ENCODE measurements around the gene FXYD6. TPM values are rescaled to one million over a fixed set of nuclear protein-coding genes. Genes with fewer than 3 reads are reported as not detected.

FXYD6 gene
- total and polyA plus RNA-seq, 9 of the 15 experiments (the other 6 are each of a cell fraction or from before 2014, with no cell fraction given), result 0.07 to 0.35 TPM; not detected in 7

DNA sequence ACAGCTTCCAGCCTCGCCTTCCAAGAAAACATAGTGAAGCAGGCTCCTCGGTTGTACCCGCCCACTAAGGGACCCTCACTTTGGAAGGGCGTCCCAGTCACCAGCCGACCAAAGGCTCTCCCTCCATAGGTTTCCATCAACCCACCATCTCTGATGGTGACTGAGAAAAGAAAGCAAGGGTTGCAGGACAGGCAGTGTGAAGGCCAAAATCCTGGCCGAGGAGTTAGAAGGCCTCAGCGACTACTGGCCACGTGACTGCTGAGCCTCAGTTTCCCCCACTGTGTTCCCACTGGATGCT lies 2.7 kb downstream of the FXYD6 start:
- H3K4me1 ChIP-seq (replicated peaks in 1 of 2; ENCODE audit: control insufficient read depth in 2 of 2, insufficient read depth in 2 of 2, low read length in 2 of 2), result peaks cover 0 to 11% of the 10 kb centered on the region in 2 experiments; a peak in 2 of 5 replicates
- no peaks in the 10 kb centered on the region for H3K9me3 ChIP-seq (replicated peaks; ENCODE audit: control insufficient read depth, insufficient read depth, low read depth, low read length)
- intact Hi-C loops (cut with micrococcal nuclease), result no loop called here
- CTCF ChIA-PET (ENCODE audit: low intra/inter-chr PET ratio), result no interaction called here
- ATAC-seq (no peak), DNase-seq (ENCODE audit: extremely low read depth in 1 of 4, low spot score in 3 of 4) (no peak), FAIRE-seq (no peak)
- peaks cover 13% of the 10 kb centered on the region for H4K20me1 ChIP-seq (replicated peaks; ENCODE audit: control insufficient read depth, insufficient read depth, low read length)
- POLR2A ChIA-PET, result no interaction called here
- BruUV-seq (replicated peaks), result no TSS peak
- 2% methylated on average over 8 of the region's 8 CpGs for WGBS (ENCODE audit: insufficient coverage, low coverage, missing lambda C conversion rate)
- H3K9ac ChIP-seq (ENCODE audit: insufficient read depth in 1 of 2, low read depth in 2 of 2, low read length in 2 of 2), result no peak overlapping the region
- no peak overlapping the region for H3K4me2 ChIP-seq (ENCODE audit: insufficient read depth, low read length)
- H3K27ac ChIP-seq (ENCODE audit: extremely low read depth, low read depth, low read length), result no peak overlapping the region
- in situ Hi-C loops (cut with MboI), result no loop called here
- TF ChIP-seq, protein P1, sequence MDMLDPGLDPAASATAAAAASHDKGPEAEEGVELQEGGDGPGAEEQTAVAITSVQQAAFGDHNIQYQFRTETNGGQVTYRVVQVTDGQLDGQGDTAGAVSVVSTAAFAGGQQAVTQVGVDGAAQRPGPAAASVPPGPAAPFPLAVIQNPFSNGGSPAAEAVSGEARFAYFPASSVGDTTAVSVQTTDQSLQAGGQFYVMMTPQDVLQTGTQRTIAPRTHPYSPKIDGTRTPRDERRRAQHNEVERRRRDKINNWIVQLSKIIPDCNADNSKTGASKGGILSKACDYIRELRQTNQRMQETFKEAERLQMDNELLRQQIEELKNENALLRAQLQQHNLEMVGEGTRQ (CRISPR knock-in tag; IDR thresholded peaks at IDR 0.05), result 0 out of 2 replicates have a peak, but pooled peaks have one; percentile 14
- no peak for TF ChIP-seq TCFL5 (CRISPR knock-in tag; conservative IDR thresholded peaks at IDR 0.05)
- H3K27me3 ChIP-seq (ENCODE audit: control insufficient read depth in 2 of 2, insufficient read depth in 2 of 2, low read length in 2 of 2), result peaks cover 66 to 97% of the 10 kb centered on the region in 2 experiments
- H3K36me3 ChIP-seq (ENCODE audit: control insufficient read depth, insufficient read depth, low read length), result no peaks in the 10 kb centered on the region
- no peaks in the 10 kb centered on the region for H3K9me1 ChIP-seq (ENCODE audit: control insufficient read depth, insufficient read depth, low read length)
- no peak overlapping the region for H2AFZ ChIP-seq (ENCODE audit: low read depth, low read length)
- H3K4me3 ChIP-seq, result no peak overlapping the region
- H3K79me2 ChIP-seq (ENCODE audit: control insufficient read depth, insufficient read depth, low read length), result no peaks in the 10 kb centered on the region

DNA sequence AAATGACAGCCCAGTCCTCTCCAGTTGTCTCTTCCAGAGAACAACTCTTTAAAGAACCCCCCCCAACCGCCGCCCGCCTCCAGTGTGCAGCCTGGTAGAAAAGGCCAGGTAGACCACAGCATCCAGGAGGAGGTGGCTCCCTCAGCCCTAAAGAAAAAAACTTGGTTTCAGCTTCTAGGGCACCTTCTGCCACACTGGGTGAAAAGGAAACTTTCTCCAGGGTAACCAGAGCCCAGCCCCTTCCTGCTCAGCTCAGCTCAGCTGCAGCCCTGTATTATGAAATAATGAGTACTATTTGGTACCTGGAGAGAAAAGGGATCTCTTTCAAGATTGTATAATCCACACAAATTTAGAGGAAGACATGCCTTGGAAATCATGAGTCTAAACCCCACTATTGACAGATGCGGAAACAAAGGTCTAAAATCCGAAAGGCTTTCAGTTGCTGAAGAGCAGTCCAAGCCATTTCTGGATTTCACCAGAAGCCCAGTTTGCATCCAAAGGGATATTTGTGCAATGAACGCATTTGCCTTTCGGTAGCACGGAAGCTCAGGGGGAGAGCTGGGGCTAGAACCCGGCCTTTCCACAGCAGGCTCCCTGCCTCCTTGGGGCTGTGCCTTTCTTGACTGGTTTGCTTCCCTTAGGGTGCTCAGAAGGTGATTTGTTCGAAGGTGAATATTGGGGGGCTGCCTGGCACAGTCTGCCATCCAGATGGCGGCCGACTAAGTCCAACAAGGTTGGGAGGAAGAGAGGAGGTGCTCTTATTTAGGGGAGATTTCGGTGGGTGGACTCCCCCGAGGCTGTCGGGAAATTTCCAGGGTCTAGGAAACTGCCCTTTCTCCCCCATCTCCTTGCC lies 3.3 kb downstream of the FXYD6 start:
- no peak overlapping the region for H3K27ac ChIP-seq (ENCODE audit: extremely low read depth, low read depth, low read length)
- H3K4me2 ChIP-seq (ENCODE audit: insufficient read depth, low read length), result no peak overlapping the region
- H3K4me1 ChIP-seq (replicated peaks in 1 of 2; ENCODE audit: control insufficient read depth in 2 of 2, insufficient read depth in 2 of 2, low read length in 2 of 2), result peaks cover 0 to 11% of the 10 kb centered on the region in 2 experiments; a peak in 2 of 5 replicates
- no peaks in the 10 kb centered on the region for H3K9me3 ChIP-seq (replicated peaks; ENCODE audit: control insufficient read depth, insufficient read depth, low read depth, low read length)
- H3K9me1 ChIP-seq (ENCODE audit: control insufficient read depth, insufficient read depth, low read length), result no peaks in the 10 kb centered on the region
- ATAC-seq, result no peak
- TF ChIP-seq HMG20A (CRISPR knock-in tag; conservative IDR thresholded peaks at IDR 0.05), result no peak
- no peak for TF ChIP-seq POLR2B (IDR thresholded peaks at IDR 0.05; ENCODE audit: low read depth, partially characterized antibody)
- TF ChIP-seq CTBP1 (IDR thresholded peaks at IDR 0.05; ENCODE audit: borderline replicate concordance), result no peak
- TF ChIP-seq FOSL1 (tag; conservative IDR thresholded peaks at IDR 0.05), result no peak
- TF ChIP-seq BRD4 (IDR thresholded peaks at IDR 0.05), result no peak
- TF ChIP-seq TAL1 (IDR thresholded peaks at IDR 0.05), result no peak
- no peak for TF ChIP-seq NCOA6 (IDR thresholded peaks at IDR 0.05)
- TF ChIP-seq CREBBP (IDR thresholded peaks at IDR 0.05; ENCODE audit: low read depth, low read length), result no peak
- peaks cover 13% of the 10 kb centered on the region for H4K20me1 ChIP-seq (replicated peaks; ENCODE audit: control insufficient read depth, insufficient read depth, low read length)
- no peak overlapping the region for H3K9ac ChIP-seq (ENCODE audit: insufficient read depth in 1 of 2, low read depth in 2 of 2, low read length in 2 of 2)
- no peak overlapping the region for H2AFZ ChIP-seq (ENCODE audit: low read depth, low read length)
- ChIA-PET CTCF (ENCODE audit: low intra/inter-chr PET ratio) (no interaction called here), POLR2A (interaction anchor here (1.2 kb wide), 1 partner anchor 9 kb away, joined by 4 read pairs; no protein-coding TSS in a partner anchor)
- no peak for DNase-seq (ENCODE audit: extremely low read depth in 1 of 4, low spot score in 3 of 4)
- in situ Hi-C loops (cut with MboI) (no loop called here), intact Hi-C loops (cut with micrococcal nuclease) (no loop called here)
- peaks cover 63 to 97% of the 10 kb centered on the region in 2 experiments for H3K27me3 ChIP-seq (ENCODE audit: control insufficient read depth in 2 of 2, insufficient read depth in 2 of 2, low read length in 2 of 2)
- H3K4me3 ChIP-seq, result no peak overlapping the region
- BruUV-seq (replicated peaks), result no TSS peak
- H3K79me2 ChIP-seq (ENCODE audit: control insufficient read depth, insufficient read depth, low read length), result no peaks in the 10 kb centered on the region
- no peaks in the 10 kb centered on the region for H3K36me3 ChIP-seq (ENCODE audit: control insufficient read depth, insufficient read depth, low read length)
- no peak for FAIRE-seq
- WGBS (ENCODE audit: insufficient coverage, low coverage, missing lambda C conversion rate), result 7% methylated on average over 15 of the region's 15 CpGs

Measured in K562 (cell line).